Renal cortical epithelial cell (primary cell): ENCODE measurements around the gene PGF. TPM values are rescaled to one million over a fixed set of nuclear protein-coding genes. Genes with fewer than 3 reads are reported as not detected.
A peak's percentile ranks its signal among the peaks of the same experiment; 100 is the strongest.

ENCODE experiments used
- DNase-seq: peaks from one replicate; pipeline ENCODE4 v3.0.0-alpha.2; 2011; ENCODE audit warnings: low read depth
- total RNA-seq: library from RNA; depleted of rRNA; stranded (reverse); fragments of >200 nt; gene quantifications from 2 replicates; pipeline ENCODE4 v1.2.3, GENCODE V29; 2014

Gene PGF
- total RNA-seq, 1 donor from 2014 or later: 0.35 TPM

GRCh38 chr14:74919421-74920165, 35.8 kb downstream of the PGF start:
- DNase-seq: no peak

DNA sequence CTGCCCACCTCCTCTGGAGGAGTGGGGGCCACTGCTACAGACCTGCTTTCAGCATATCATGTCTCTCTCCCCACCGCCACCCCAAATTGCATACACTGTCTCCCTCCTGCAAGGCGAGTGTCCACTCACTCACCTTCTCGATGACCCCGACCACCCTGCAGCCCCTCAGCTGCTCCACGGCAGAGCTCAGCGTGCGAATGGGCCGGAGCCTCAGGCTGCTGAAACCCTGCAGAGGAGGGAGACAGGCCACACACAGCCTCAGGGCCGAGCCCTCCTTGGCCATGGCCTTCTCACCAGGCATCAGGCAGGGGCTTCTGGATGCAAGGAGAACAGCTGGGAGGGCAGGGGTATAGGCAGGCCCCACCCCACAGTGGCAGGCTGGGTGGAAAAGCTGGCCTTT, 37.0 kb downstream of the PGF start:
- no peak for DNase-seq

GRCh38 chr14:74917646-74918081, 37.7 kb downstream of the PGF start:
- DNase-seq: no peak

DNA sequence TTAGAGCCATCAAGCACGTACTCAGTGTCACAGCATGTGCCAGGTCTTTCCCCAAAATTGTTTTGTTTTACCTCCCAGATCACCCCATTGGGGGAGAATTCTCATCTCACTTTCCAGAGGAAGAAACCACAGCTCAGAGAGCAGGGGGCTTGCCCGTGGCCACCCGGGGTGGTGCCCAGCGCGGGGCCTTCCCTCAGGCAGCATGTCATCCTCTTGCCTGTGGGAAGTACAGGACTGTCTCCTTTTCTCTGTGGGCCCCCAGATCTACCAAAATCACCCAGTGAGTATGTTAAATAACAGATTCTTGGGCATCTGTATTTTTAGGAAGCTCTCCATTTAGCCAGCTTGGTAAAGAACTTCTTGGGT, 38.2 kb downstream of the PGF start:
- DNase-seq: no peak

GRCh38 chr14:74915826-74916225, 39.6 kb downstream of the PGF start:
- DNase-seq: no peak

- no peak for DNase-seq
These were observed 40.0 kb downstream of the PGF start for GRCh38 chr14:74915426-74915825.

DNA sequence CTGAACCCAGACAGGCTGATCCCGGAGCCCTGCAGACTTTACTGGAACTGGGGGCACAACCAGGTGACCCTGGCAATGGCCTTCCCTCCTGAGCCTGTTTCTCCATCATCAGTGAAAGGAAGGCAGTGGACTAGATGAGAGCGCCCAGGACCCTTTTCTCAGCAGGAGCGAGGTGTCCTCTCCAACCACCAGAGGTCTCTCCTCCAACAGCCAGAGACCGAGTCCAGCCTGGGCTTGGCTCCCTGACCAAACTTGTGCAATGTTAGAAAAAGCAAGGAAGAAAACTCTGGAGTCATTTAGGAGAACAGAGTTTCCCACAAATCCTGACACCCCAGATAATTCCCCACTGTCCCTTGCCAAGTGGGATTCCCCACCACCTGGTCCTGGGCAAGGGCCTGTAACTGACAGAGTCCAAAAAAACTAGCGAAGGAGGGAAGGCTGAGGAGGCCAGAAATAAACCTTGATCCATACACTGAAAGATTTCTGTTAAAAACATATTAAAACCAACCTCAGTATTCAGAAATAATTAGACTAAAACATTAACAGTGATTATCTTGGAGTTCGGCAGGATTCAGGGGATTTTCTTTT, 41.3 kb downstream of the PGF start:
- peak; percentile 54 for DNase-seq

GRCh38 chr14:74913393-74913910, 41.9 kb downstream of the PGF start:
- DNase-seq: no peak

- no peak for DNase-seq
These were observed 42.6 kb downstream of the PGF start for GRCh38 chr14:74912801-74913200.

- no peak for DNase-seq
These were observed 43.3 kb downstream of the PGF start for GRCh38 chr14:74912111-74912510.

DNA sequence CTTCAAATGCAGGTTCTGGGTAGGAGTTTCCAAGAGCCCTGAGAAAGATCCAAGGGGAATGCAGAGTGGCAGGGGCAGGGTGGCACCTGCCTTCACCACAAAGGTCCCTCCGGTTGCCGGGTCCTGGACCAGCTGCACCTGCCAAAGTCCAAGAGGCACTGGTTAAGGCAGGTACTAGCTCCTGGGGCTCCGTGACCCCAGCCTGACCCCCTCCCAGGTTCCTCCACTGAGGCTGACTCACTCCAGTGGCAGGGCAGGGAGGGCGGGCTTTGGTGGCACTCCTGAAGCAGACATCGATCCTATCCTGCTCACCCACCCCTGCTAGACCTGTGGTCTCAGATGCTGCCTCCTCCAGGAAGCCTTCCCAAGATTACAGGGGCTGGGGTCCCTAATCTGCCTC, 43.7 kb downstream of the PGF start:
- no peak for DNase-seq

DNA sequence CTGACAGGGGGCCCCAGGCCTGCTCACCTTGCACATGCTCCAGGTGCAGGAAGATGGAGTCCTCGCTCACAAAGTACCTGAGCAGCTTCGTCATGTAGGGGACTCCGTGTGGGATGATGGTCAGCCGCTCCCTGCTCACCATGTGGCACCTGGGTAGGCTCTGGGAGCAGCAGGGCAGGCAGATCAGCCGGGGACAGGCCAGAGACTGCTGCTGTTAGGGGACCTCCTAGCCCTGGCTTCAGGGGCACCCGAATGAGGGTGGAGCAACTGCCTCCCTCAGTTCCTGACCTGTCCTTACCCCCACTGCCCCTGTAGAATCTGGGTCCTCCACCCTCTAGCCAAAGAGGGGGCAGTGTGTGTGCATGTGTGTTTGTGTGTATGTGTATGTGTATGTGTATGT, 44.2 kb downstream of the PGF start:
- no peak for DNase-seq

- DNase-seq: no peak
These were observed 44.8 kb downstream of the PGF start for GRCh38 chr14:74910556-74910955.

DNA sequence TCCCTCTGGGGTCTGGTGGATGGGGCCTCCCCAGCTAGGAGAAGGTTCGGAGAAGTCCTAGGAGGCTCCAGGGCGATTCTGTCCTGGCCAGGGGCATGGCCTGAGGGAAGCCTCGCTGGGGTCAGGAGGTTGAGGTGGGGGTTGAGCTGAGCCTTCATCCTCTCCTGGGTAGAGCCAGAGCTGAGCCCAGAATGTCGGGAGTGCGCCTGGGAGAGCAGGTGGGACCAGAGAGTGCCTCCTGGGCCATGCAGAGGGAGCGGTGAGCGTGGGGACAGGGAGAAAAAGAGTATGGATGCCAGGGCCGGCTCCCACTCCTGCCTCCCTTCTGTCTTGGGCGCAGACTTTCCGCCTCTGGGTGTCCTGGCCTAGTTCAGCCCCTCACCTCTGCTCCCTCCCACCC, 45.5 kb downstream of the PGF start:
- no peak for DNase-seq

DNA sequence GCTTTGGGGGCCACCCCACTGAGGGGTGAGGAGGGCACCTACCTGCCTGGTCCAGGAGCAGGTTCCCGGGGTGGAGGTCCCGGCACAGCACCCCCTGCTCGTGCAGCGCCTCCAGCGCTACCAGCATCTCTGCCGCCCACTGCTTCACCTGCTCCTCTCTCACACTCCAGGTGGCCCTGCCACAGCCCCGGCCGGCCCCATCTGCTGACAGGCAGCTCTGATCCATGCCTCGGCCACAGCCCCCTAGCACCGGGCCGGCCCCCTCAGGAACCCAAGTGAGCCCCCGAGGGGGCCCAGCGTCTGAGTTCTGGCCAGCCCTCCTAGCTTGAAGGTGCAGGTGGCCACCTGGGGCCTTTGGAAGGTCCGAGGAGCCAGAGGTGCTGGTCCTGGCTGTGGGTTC, 45.9 kb downstream of the PGF start:
- DNase-seq: no peak

DNA sequence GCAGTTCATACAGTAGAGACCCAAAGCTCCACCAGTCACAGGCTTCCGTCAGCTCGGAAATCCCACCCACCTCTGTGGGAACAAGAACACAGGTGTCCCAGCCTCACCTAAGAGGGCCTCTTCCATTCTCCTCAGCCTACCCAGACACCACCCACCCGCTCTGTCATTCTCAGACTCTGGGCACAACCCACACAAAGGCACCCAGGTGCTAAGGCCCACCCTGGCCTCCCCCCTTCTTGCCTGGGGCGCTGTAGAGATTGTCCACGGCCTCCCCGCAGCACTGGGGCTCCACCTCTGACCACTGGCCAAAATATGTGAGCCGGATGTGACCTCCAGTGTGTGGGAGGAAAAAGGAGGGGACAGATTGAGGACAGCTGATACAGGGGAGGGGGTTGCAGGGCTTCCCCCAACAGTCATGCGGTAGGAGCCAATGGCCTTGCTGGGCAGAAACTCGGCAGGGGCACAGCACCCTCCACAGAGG, 46.5 kb downstream of the PGF start:
- no peak for DNase-seq

DNA sequence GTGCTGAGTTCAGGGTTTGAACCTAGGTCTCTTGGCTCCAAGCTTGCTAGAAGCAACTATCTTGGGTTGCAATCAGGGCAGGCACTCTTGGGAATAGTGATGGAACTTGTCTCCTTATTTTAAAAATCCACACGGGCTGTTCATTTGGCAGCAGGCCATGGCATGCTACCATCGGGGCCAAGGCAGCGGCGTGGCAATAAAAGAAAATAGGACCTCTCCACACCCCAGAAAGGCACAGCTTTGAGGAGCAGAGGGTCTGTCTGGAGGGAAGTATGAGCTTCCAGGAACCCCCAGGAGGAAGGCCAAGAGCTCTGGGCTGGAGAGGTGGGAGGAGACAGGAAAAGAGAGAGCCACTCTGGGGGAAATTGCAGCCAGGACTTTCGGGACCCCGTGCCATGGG, 47.7 kb downstream of the PGF start:
- no peak for DNase-seq

GRCh38 chr14:74906925-74907521, 48.4 kb downstream of the PGF start:
- no peak for DNase-seq

DNA sequence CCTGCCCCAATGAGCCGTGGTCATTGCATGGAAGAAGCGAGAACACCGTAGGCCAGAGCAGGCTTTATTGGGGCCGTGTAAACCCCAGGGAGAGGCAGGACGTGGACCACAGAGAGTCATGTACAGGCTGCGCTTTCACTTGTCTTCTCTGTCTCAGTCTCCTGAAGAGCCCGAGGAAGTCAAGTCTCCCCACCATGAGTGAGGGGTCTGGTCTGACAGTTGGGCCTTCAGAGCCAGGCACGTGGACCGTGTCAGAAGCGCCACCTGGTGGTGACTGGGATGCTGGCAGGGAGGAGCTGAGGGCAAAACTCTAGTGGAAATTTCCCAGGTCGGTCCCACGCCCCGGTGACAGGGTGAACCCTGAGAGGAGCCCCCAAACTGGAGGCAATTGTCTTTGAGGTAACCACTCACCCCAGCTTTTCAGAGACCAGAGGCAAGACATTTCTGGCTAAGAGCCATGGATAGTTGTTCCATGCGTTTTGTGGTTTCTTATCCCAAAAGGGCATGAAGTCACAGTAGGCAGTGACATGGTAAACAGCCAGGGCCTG, 49.7 kb downstream of the PGF start:
- no peak for DNase-seq

GRCh38 chr14:74904635-74905503, 50.5 kb downstream of the PGF start:
- DNase-seq: no peak

- DNase-seq: no peak
These were observed 52.3 kb downstream of the PGF start for GRCh38 chr14:74902941-74903705.
